22Rv1 (cell line): Measurements from ENCODE around the gene TUBB8B.
A peak's percentile ranks its signal among the peaks of the same experiment; 100 is the strongest.
"Not testable (repeated sequence)": the region's sequence is repeated elsewhere in the genome, so short reads cannot be mapped to it uniquely, and the experiment has no call there.

Source experiments
- H3K27ac ChIP-seq: fragments of 450-650 bp; 2 replicates; pipeline ENCODE4 v1.5.1; 2017
- CTCF ChIP-seq: fragments of 450-650 bp; IDR thresholded peaks from 2 replicates; pipeline ENCODE4 v1.5.1; 2017; ENCODE audit warnings: mild to moderate bottlenecking

Gene TUBB8B

GRCh38 chr18:49176-49665, at the start of gene TUBB8B:
Gene TUBB8B (minus strand): TSS chr18:49615. CDS start chr18:49557, 58 bp downstream.
- H3K27ac ChIP-seq: not testable (repeated sequence)

GRCh38 chr18:97252-97914, 48.0 kb upstream of the TUBB8B start:
- H3K27ac ChIP-seq: not testable (repeated sequence)

GRCh38 chr18:96767-97131, 47.3 kb upstream of the TUBB8B start:
- not testable (repeated sequence) for H3K27ac ChIP-seq

- H3K27ac ChIP-seq: not testable (repeated sequence)
These were observed 46.8 kb upstream of the TUBB8B start for GRCh38 chr18:96101-96766.

DNA sequence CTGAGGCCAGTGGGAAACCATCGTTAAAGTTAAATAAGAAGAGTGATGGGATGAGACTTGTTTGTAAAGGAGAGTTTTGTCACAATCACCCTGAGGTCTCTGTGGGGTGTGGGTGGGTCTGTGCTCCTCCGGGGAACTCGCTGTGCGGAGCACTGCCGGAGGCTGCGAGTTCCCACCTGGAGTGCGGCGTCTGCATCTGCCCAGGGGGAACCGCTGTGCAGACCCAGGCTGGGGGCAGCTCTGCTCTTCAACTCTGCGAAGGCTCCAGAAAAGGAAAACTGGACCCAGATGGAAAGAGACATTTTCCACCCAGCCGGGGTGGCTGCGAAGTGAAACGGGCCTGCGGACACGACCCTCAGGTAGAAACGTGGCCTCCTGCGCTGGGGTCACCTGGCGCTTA, 46.2 kb upstream of the TUBB8B start:
- not testable (repeated sequence) for H3K27ac ChIP-seq

DNA sequence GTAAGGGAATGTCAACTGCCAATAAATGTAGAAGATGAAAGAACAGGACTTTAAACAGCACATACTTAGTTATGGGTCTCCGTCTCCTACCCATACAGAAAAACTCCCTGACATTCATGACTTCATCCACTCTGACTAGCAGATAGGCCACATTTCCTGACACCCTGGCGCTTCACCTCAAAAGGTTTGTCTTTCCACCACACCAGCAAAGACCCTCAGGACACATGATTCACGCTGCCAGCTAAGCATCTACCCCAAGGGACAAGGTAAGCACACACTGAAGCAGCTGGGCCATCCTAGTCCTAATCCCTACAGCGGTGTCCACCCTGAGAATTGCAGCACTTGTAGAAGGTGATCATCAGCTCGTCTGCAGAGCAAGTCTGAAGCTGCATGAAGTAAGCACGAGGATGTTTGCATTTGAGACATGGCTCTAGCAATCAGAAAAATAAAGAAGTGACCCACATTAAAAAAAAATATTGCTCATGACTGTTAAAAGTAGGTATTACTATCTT, 44.5 kb upstream of the TUBB8B start:
- H3K27ac ChIP-seq: not testable (repeated sequence)

DNA sequence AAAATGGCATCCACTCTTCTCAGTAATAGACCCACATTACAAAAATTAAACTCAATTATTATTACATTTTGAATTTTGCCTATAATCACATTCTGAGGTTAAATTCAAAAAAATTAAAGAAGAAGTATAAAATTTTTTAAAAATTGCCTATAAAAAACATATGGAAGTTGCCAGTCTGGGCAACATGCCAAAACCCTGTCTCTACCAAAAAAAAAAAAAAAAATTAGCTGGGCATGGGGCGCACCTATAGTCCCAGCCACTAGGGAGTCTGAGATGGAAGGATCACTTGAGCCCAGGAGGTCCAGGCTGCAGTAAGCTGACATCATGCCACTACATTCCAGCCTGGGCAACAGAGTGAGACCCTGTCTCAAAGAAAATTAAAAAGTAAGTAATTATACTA, 42.1 kb upstream of the TUBB8B start:
- not testable (repeated sequence) for H3K27ac ChIP-seq

DNA sequence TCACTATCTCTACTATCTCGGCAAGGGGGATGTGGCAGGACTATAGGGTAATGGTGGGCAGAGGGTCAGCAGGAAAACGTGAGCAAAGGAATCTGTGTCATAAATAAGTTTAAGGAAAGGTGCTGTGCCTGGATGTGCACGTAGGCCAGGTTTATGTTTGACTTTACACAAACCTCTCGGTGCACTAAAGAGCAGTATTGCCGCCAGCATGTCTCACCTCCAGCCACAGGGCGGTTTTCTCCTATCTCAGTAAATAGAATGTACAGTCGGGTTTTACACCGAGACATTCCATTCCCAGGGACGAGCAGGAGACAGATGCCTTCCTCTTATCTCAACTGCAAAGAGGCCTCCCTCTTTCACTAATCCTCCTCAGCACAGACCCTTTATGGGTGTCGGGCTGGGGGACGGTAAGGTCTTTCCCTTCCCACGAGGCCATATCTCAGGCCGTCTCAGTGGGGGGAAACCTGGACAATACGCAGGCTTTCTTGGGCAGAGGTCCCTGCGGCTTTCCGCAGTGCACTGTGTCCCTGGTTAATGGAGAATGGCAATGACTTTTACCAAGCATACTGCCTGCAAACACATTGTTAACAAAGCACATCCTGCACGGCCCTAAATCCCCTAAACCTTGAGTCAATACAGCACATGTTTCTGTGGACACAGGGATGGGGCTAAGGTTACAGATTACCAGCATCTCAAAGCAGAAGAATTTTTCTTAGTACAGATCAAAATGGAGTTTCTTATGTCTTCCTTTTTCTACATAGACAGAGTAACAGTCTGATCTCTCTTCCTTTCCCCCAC, 41.2 kb upstream of the TUBB8B start:
- not testable (repeated sequence) for H3K27ac ChIP-seq

GRCh38 chr18:89124-89523, 39.7 kb upstream of the TUBB8B start:
- H3K27ac ChIP-seq: not testable (repeated sequence)

GRCh38 chr18:84801-85200, 35.4 kb upstream of the TUBB8B start:
- not testable (repeated sequence) for H3K27ac ChIP-seq

DNA sequence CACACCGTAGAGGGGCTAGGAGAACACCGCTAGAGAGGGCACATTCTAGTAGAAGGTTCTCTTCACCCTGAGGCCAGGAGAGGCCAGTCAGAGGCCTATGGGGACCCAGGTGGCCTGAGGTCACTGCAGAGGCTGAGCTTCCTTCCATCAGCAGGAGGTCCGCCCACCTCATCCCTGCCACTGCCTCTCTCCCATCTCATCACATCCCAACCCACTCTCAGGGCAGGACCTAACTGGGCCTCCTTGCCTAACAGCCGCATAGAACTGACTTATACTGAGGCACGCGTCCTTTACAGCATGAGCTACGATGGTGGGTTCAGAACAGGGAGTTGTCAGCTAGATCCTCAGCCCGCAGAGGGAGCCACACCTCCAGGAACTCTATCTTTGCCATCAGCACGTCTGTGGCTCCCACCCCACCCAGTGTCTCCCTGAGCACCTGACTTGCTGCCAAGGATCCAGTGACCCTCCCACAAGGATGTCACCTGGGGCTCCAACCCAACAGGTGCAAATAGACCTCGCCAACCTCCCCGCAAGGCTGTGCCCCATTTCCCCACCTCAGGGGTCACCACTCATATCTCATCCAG, 33.3 kb upstream of the TUBB8B start:
- H3K27ac ChIP-seq: not testable (repeated sequence)

DNA sequence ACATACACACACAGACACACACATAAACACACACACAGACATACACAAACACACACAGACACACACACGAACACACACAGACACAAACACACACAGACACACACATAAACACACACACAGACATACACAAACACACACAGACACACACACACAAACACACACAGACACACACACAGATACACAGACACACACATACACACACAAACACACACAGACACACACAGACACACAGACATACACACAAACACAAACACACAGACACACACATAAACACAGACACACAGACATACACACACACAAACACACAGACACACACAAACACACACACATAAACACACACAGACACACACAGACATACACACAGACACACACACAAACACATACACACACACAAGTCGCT, 31.5 kb upstream of the TUBB8B start:
- not testable (repeated sequence) for H3K27ac ChIP-seq

GRCh38 chr18:80202-80601, 30.8 kb upstream of the TUBB8B start:
- not testable (repeated sequence) for H3K27ac ChIP-seq

- peak; percentile 66 for TF ChIP-seq CTCF
These were observed 26.2 kb upstream of the TUBB8B start for GRCh38 chr18:75525-76160.

More at GRCh38 chr18:75525-76160, 26.2 kb upstream of the TUBB8B start:
- H3K27ac ChIP-seq: not testable (repeated sequence)
